ENCODE results near the gene C2orf80. TPM values are rescaled to one million over a fixed set of nuclear protein-coding genes. Genes with fewer than 3 reads are reported as not detected.
"Not testable (repeated sequence)": the region's sequence is repeated elsewhere in the genome, so short reads cannot be mapped to it uniquely, and the experiment has no call there.

C2orf80 gene
- not detected in 2 replicates for total RNA-seq

DNA sequence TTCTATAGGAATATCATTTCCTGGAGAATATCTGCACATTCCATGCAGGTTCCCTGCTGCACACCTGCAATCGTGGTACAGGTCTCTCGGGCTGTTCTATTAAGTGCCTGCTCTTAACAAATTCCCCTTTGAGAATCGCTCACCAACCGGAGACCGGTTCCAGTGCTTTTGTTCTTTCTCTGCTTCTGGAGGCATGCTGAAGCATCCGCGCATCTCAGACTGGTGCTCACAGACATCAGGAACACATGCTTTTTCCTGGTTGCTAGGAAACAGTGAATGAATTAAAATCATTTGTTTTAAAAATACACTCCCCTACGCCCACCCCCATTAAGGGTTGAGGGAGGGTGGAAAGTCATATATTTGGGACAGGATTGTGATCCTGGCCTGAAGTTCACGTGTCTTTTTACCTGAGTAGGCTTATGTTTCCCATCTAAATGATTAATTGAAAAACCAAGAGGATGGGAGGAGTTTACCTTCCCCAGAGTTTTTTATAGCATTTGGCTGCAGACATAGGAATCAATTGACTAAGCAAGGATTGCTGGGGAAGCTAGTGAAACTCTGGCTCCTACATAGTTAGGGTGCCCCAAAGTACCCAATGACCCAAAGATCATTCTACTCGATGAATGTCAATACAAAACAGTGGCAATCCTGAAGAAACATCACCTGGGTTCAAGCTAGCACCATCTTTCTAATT lies at the start of gene C2orf80:
C2orf80 (minus strand) TSS at position 221 of the 694 bp plus-strand sequence. CDS start 3,044 bp downstream, outside the sequence.
- no peak for DNase-seq (ENCODE audit: low read depth in 2 of 2)

DNA sequence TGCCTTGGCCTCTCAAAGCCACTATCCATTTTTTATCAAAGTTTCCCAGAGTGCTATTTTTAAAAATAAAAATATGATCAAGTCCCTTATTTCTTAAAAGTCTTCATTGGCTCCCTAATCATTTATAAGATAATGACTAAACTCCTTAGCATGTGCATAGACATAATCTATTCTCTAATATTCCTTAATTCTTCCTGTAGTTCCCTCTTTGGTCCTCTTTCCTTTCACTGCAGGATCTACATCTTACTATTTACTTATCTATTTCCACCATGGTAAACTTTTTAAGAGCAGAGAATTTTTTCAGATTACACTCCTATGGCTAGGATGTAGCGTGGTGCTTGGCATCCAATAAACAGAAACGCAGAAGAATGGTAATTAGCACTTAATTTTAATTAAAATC lies 46.0 kb upstream of the C2orf80 start:
- no peak for DNase-seq (ENCODE audit: low read depth in 2 of 2)

DNA sequence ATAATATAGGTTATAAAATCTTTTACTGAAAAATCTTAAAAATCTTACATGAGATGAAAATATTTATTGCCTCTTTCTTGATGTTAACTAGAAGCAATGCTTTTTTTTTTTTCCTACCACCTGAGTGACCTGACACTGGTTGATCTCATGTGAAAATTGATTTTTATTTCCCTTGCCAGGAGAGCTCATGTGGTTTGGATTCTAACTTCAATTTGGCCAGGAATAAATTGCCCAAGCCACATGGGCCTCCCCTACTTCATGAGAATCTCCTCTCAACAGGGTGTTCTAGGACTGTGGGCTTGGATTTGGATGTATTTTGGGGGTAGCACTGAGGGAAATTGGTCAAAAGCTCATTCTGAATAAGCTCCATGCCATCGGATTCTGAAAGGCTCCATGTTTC lies 45.0 kb upstream of the C2orf80 start:
- no peak for DNase-seq (ENCODE audit: low read depth in 2 of 2)

DNA sequence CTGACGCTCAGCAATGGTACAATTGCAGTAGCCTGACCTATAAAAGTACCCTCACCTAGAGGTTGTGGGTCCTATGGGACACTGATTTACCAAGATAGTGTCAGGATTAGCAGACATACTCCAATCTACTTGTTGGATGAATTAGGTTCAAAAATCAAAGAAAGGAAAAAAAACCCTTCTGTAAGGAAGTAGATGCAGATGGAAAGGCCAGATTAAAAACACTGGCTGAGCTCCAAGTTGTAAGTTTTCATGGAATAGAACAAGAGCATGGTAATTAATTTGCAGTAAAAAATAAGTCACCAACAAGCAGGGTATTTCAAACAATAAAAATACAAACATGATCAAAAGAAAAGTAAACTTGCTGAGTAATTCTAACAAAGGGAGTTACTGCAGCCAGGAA lies 38.6 kb upstream of the C2orf80 start:
- peak in 1 of 2 donors; percentile 63 for DNase-seq (ENCODE audit: low read depth in 2 of 2)

DNA sequence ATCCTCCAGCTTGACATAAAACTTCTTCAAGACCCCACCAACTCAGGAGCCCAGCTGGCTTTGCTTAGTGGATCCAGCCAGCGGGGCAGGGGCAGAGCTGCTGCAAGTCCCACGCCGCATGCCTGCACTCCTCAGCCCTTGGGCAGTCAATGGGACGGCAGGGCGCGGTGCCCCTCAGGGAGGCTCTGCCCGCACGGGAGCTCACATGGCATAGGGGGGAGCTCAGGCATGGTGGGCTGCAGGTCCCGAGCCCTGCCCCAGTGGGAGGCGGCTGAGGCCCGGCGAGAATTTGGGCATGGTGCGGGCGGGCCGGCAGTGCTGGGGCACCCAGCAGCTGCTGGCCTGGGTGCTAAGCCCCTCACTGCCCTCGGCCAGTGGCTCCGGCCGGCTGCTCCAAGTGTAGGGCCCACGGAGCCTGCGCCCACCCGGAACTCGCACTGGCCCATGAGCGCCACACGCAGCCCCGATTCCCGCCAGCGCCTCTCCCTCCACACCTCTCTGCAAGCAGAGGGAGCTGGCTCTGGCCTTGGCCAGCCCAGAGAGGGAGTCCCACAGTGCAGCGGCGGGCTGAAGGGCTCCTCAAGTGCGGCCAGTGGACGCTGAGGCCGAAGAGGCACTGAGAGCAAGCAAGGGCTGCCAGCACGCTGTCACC lies 37.9 kb upstream of the C2orf80 start:
- DNase-seq (ENCODE audit: low read depth in 2 of 2): no peak

DNA sequence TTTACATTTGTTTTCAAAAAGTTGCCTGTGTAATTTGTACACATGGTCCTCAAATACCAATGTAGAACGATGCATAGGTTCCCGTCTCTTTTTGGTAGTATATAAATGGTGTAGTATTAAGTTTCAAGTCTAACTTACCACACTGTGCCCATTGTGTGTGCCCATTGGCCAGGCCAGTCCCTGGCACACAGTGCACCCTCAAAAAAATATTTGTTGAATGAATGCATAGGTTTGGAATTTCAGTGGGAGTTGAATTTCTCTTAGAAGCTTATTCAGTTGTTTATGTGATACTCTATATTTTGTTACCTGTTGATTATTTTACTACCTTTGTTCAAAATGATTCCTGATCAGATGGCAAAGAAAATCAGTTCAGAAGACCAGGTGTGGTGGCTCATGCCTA lies 35.0 kb upstream of the C2orf80 start:
- no peak for DNase-seq (ENCODE audit: low read depth in 2 of 2)

DNA sequence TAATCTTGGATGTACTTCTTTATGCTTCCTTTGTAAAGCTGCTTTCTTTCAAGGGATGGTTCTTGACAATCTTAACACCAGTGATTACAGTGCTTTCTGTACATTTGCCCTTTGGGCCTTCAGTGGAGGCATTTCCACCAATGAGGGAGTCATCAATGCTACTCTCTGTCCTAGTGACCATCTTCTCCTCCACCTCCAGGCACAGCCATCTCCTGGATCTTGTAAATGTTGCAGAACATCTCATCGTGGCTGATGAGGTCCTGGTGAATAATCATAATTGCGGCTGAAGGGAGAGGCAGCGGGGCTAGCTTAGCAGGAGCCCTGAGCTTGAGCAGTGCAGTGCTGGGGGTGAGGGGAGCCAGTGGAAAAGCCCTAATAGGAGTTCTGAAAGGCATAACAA lies 32.5 kb upstream of the C2orf80 start:
- DNase-seq (ENCODE audit: low read depth in 2 of 2): no peak

DNA sequence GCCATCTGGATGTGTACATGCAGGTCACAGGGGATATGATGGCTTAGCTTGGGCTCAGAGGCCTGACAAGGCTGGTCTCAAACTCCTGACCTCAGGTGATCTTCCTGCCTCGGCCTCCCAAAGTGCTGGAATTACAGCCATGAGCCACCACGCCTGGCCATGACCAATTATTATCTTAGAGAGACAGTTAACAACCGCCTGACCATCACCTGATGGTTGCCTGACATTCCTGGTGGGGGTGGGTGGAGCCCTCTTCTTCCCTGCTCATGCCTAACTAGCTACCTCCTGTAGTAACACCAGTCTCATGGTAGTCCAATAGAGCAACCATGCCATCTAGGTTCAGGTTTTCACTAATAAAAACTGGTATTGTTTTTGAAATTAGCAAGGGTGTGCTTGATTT lies 32.0 kb upstream of the C2orf80 start:
- not testable (repeated sequence) for DNase-seq (ENCODE audit: low read depth in 2 of 2)

DNA sequence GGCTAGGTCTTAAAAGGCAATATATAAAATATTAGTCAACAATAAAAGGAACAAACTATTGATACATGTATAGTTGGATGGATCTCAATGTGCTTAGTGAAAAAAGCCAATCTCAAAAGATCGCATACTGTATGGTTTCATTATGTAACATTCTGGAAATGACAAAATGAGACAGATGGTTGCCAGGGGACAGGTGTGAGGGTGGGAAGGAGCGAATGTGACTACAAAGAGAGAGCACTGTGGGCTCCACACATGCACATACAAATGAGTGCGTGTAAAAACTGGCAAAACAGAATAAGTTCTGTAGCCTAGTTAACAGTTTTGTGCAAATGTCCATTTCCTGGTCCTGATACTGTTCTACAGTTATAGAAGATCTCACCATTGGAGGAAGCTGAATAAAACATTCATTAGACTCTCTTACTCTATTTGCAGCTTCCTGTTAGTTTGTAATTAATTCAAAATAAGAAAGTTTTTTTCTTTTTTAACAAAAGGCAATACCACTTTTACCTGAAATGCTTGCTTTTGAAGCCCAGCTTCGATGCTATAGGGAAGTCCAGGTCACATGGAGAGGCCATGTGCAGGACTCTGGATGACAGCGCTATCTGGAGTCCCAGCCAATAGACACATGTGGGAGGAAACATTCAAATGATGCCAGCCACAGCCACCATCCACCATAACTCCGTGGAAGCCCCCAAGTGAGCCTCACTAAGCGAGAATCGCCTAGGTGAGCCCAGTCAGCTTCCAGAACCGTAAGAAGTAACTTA lies 21.0 kb upstream of the C2orf80 start:
- DNase-seq (ENCODE audit: low read depth in 2 of 2): no peak

DNA sequence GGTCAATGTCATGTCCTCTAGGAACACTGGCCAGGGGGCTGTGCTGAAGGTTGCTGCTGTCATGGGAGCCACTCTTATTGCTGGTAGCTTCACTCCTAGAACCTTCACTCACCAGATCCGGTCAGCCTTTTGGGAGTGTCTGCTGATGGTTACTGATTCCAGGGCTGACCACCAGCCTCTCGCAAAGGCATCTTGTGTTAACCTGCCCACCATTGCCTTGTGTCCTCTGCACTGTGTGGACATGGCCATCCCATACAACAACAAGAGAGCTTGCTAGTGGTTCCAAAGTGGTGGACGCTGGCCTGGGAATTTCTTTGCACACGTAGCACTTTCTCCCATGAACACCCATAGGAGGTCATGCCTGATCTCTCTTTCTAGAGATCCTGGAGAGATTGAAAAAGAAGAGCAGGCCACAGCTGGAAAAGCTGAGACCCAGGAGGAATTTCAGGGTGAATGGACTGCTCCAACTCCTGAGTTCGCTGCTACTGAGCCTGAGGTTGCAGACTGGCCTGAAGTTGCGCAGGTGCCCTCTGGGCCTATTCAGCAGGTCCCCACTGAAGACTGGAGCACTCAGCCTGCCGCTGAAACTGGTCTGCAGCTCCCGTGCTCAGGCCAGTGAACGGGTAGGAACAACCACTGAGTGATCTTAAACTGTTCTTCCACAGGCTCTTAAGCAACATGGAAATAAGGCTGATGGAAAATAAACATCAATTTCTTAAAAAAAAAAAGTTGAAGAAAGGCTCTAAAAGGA lies 18.7 kb upstream of the C2orf80 start:
- DNase-seq (ENCODE audit: low read depth in 2 of 2): no peak

DNA sequence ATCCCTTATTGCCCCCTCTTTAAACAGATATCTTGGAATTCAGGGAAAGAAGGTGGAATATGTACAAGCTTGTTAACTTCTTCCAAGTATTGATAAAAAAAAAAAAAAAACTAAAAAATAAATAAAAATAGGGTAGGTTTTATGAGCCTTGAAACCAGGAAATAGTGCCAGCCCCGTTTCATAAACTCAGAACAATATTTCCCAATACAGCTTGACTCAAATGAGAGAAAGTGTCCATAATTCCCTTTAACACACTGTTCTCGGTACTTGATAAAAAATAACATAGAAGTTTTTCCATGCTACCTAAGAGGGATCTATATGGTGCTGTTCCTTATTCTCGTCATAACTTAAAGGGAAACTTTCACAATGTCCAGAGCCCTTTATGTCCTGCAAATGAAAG lies 17.9 kb upstream of the C2orf80 start:
- DNase-seq (ENCODE audit: low read depth in 2 of 2): no peak

DNA sequence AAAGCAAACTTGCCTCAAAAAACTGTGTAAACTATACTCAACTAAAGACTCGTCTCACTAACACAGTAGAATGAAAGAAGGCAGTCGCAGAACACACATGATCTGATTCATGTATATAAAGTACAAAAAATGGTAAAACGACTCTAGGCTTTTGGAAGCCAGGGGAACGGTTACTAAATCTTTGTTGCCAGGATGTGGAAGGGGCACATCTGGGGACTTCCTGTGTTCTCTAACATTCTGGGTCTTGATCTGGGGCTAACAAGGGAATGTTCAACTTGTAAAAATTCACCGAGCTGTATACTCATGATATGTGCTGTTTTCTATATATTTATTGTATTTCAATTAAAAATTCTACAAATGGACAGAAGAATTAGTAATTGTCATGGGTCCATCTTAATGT lies 14.3 kb upstream of the C2orf80 start:
- no peak for DNase-seq (ENCODE audit: low read depth in 2 of 2)

DNA sequence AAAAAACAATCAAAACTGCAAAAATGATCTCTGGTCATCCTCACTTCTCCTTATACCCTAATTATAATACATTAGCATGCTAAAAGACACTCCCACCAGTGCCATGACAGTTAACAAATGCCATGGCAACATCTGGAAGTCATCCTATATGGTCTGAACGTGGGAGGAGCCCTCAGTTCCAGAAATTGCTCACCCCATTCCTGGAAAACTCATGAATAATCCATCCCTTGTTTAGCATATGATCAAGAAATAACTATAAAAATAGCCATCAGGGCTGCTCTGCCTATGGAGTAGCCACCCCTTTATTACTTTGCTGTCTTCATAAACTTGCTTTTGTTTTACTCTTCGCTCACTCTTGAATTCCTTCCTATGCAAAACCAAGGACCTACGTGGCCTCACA lies 5.7 kb upstream of the C2orf80 start:
- no peak for DNase-seq (ENCODE audit: low read depth in 2 of 2)

DNA sequence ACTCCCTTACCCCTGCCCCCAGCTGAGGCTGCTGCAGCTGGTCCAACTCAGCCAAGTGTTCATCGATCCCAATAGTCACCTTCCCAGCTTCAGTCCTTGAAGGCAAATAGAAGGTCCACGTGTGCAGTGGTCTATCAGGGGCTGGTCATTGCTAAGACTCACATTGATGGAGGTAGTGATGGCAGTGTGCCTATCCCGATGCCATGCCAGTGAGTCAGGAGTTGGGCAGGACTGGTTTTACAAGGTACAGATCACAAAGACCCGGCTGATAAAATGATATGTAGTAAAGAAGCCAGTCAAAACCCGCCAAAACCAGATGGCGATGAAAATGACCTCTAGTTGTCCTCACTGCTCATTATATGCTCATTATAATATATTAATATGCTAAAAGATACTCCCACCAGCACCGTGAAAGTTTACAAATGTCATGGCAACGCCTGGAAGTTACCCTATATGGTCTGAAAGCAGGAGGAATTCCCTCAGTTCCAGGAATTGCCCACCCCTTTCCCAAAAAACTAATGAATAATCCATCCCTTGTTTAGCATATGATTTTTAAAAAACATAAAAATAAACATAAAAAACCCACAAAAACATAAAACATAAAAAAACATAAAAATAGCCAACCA lies 2.9 kb upstream of the C2orf80 start:
- DNase-seq (ENCODE audit: low read depth in 2 of 2): no peak

DNA sequence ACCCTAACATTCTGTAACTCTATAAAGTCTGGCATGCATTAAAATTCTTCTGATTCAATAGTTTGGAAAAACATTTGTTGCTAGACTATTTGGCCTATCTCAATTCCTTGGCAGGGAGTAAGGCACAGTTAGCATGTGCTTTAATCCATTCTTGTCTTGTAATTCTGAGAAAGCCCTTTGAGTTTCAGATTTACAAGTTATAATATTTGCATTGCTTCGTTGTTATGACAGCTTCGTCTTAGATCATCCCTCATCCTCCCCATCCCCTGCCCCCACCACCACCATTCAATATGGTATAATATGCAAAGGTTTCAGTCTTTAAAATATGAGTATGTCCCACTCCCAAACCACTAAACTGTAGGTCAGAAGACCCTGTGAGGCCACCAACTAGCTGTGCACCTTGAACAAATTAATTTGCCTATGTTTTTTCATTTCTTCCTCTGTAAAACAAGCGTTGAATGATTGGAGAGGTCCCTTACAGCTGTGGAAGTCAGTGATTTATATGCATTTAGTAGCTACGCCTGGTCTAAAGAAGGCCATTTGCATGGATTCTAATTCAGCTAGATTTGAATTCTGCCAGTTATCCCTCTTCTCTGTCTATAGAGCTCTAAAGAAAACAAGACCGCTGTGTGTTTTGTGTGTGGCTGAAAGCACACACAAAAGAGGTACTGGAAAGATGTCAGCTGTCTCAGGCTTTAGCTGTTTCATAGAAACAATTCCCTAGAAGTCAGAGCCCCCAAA lies 591 bp downstream of the C2orf80 start:
- DNase-seq (ENCODE audit: low read depth in 2 of 2): no peak

DNA sequence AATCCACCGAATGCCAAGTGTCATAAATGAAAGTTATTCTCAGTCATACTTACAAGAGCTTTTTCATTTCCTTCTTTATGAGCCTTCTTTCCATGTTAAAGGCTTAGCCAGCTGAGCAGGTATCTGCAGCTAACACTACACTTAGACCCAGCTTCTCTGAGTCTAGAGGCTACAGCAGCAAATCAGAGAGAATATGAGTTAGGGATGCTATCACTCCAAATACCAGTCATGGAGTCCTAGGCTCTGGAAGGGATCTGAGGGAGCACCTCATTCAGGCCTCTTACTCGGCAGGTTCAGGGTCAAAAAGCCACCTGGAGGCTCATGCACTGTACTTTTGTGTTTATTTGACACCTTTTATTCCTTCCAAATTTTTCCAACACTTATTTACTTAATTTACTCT lies 2.9 kb downstream of the C2orf80 start:
- DNase-seq (ENCODE audit: low read depth in 2 of 2): no peak

DNA sequence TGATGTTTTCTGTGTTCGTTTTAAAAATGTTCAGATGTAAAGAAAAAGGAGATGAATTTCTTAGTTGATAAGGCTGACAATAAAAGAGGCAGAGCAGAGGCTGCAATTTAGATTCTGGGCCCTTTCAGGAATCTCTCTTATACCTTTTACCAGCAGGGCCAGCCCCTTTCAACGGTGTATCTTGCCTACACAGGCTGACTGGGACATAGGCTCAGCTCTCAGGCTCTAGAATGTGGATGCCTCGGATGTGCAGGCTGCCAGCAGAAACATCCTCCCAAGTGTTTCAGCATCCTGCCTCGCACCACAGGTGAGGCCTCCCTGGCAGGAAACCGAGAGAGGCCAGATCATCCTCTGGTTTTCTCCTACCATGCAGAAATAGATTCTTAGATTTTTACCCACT lies 3.4 kb downstream of the C2orf80 start:
- DNase-seq (ENCODE audit: low read depth in 2 of 2): no peak

DNA sequence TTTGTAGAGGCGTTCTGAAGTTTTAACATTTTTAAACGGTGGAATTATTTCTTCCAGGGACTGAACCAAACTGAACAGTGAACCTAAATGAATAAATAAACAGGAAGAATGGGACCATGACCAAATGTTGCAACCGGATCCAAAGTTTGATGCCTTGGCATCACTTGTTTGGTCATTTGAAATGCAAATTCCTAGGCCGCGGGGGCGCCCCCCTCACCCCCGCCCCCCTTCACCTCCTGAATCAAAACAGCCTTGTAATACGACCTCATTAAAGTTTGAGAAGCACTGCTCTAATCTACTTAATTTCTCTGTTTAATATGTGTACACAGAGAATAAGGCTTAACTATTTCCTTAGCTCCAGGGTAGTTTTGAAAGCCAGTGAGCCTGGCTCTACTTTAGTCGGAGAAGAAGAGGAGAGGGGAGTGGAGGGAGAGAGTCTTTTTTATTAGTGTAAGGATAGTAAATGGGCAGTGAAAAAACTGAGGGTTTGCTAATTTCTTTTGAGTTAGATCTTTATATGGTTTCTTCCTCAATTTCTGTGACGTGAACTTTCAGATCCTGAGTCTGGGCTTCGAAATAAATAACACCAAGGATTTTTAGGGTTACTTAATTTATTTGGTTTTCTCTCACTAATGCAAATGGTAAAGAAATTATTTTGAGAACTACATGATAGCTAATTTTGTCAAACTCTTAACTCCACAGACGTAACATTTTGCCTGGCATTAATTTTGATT lies 5.7 kb downstream of the C2orf80 start:
- DNase-seq (ENCODE audit: low read depth in 2 of 2): no peak

DNA sequence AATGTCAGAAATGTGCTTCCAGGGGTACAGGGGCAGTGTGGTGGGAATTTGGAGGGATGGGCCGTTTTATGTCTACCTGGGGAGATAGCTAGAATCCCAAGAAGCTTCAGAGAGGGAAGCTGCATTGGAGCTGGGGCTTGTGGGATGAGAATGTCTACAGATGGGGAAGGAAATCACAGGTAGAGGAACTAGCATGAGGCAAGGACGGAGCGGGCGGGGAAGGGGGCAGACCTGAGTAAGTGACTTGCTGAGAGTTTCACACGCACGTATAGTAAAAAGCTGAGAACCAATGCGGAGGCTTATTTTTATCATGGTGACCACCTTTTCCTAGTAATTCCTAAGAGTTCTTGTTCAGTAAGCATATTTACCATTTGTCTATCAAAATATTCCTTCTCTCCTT lies 6.3 kb downstream of the C2orf80 start:
- DNase-seq (ENCODE audit: low read depth in 2 of 2): no peak

DNA sequence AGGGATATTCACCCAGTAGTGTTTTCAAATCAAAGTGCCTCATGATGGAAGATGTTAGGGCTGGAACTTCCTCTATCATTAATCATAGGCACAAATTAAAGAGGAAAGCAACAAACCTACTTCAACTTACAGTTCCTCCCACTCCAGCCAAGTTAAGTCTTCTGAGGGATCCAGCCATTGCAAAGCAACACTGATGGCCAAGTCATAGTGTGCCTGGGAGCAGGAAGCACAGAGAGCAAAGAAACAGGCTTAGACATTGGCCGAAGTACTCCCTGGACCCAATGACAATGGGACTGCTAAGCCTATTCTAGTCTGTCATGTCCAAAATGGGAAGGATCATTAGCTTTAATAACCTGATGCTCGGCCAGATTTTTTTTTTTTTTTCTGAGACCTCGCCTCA lies 7.0 kb downstream of the C2orf80 start:
- DNase-seq (ENCODE audit: low read depth in 2 of 2): no peak
